ENCODE measurements around the gene RAE1. TPM values are rescaled to one million over a fixed set of nuclear protein-coding genes. Genes with fewer than 3 reads are reported as not detected.

The RAE1 gene
- total RNA-seq, 4 donors from 2014 or later: 24.4 to 42.7 (median 28.3) TPM

DNA sequence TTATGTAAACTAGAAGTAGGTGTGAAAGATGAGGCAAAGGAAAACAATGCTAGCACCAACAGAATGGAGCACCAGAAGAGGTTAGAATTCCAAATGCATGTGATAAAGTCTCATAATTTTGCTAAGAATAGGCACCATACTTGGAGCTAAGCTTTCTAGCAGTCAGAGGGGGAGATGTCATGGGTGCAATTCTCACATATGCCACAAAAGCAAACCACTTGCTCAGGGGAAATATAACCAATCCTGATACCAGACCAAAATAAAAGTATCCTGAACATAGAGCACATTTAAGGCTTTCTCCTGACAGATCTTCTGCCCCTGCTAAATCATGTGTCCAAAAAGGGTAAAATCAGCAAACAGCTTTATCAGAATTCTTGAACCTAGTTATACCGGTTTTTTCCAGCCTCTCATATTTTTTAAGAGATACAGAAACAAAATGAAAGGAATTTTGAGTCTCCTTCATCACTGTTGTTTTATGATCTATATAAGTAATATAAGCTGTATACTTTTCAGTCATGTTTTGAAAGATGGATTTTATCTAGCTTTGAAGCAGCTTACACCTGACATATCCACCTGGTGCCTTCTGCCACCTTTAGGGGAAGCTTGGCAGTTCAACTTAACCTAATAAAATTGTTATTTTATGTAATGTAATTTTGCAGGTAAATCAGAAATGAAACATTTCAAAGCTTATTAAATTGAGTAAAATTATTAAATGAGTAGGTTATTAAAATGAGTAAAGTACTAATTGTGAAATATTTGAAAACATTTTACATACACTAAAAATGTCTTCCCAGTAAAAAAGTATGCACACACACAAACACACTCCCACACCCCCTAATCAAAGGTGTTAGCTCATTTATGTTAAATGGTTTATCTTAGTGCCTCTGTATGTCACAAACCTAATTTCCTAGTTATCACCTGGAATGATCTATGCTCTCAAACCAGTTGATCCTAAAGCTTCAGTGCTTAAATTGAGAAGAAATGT lies 18.7 kb upstream of the RAE1 start:
- WGBS, 2 donors: 38 to 48% methylated on average over 1 of the region's 1 CpG
- no peak overlapping the region for H3K4me3 ChIP-seq

GRCh38 chr20:57335392-57335791 lies 15.7 kb upstream of the RAE1 start:
- DNase-seq: no peak
- H3K27ac ChIP-seq: no peak overlapping the region
- 53 to 60% methylated on average over 2 of the region's 2 CpGs for WGBS, 2 donors
- no peaks in the 10 kb centered on the region for H3K36me3 ChIP-seq
- H3K27me3 ChIP-seq: peaks cover 0 to 55% (median 1%) of the 10 kb centered on the region in 4 donors
- intact Hi-C loops (cut with DNase I): loop anchor here (5.0 kb wide), 1 partner anchor 243 kb away; no protein-coding TSS in a partner anchor
- TF ChIP-seq, protein P1, sequence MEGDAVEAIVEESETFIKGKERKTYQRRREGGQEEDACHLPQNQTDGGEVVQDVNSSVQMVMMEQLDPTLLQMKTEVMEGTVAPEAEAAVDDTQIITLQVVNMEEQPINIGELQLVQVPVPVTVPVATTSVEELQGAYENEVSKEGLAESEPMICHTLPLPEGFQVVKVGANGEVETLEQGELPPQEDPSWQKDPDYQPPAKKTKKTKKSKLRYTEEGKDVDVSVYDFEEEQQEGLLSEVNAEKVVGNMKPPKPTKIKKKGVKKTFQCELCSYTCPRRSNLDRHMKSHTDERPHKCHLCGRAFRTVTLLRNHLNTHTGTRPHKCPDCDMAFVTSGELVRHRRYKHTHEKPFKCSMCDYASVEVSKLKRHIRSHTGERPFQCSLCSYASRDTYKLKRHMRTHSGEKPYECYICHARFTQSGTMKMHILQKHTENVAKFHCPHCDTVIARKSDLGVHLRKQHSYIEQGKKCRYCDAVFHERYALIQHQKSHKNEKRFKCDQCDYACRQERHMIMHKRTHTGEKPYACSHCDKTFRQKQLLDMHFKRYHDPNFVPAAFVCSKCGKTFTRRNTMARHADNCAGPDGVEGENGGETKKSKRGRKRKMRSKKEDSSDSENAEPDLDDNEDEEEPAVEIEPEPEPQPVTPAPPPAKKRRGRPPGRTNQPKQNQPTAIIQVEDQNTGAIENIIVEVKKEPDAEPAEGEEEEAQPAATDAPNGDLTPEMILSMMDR (IDR thresholded peaks at IDR 0.05): peak in 2 of 6 experiments; percentile 24 to 41
- no peak for TF ChIP-seq POLR2A (IDR thresholded peaks at IDR 0.05)
- H3K9me3 ChIP-seq: no peaks in the 10 kb centered on the region
- H3K4me3 ChIP-seq: no peak overlapping the region
- no peaks in the 10 kb centered on the region for H3K4me1 ChIP-seq

More for the DNA sequence above, 18.7 kb upstream of the RAE1 start:
- no peaks in the 10 kb centered on the region for H3K9me3 ChIP-seq
- intact Hi-C loops (cut with DNase I): no loop called here
- no peaks in the 10 kb centered on the region for H3K36me3 ChIP-seq
- H3K27ac ChIP-seq: no peak overlapping the region
- H3K27me3 ChIP-seq: peaks cover 0 to 50% (median 1%) of the 10 kb centered on the region in 4 donors
- TF ChIP-seq, protein P1 (IDR thresholded peaks at IDR 0.05): peak in 5 of 6 experiments; percentile 28 to 68 (median 45)
- TF ChIP-seq POLR2A (IDR thresholded peaks at IDR 0.05): no peak
- H3K4me1 ChIP-seq: peaks cover 0 to 11% (median 0%) of the 10 kb centered on the region in 3 donors
- no peak for DNase-seq

GRCh38 chr20:57341663-57342062 lies 9.4 kb upstream of the RAE1 start:
- TF ChIP-seq, protein P1 (IDR thresholded peaks at IDR 0.05): no peak
- no peak for TF ChIP-seq POLR2A (IDR thresholded peaks at IDR 0.05)
- no peak overlapping the region for H3K4me3 ChIP-seq
- no peak overlapping the region for H3K27ac ChIP-seq
- intact Hi-C loops (cut with DNase I): no loop called here
- 86% methylated on average over 2 of the region's 2 CpGs for WGBS, 2 donors
- H3K27me3 ChIP-seq: peaks cover 0 to 19% (median 0%) of the 10 kb centered on the region in 4 donors
- no peaks in the 10 kb centered on the region for H3K9me3 ChIP-seq
- H3K36me3 ChIP-seq: no peaks in the 10 kb centered on the region
- no peaks in the 10 kb centered on the region for H3K4me1 ChIP-seq
- no peak for DNase-seq

DNA sequence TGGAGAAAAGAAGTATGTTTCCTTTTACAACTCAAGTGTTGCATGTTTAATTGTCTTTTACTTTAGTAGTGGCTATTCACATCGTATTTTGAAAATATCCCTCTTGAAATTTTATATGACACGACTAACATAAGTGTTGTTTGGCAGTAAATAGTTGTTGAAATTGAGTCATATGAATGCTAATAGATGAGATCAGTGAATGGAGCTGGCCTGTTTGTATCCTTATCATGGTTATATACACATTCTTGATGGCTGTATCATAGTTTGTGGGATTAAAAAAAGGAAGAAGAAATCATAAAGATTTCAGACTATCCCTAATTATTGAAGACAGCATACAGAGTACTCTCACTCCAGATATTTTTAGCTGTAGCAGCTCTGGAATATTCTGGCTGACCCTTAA lies 8.2 kb upstream of the RAE1 start:
- DNase-seq: no peak
- intact Hi-C loops (cut with DNase I): no loop called here
- Histone ChIP-seq H3K9me3 (no peaks in the 10 kb centered on the region), H3K27me3 (peaks cover 0 to 18% (median 0%) of the 10 kb centered on the region in 4 donors), H3K27ac (no peak overlapping the region), H3K4me1 (no peaks in the 10 kb centered on the region), H3K36me3 (no peaks in the 10 kb centered on the region), H3K4me3 (no peak overlapping the region)
- TF ChIP-seq, protein P1 (IDR thresholded peaks at IDR 0.05): no peak
- TF ChIP-seq POLR2A (IDR thresholded peaks at IDR 0.05): no peak
- 36 to 41% methylated on average over 2 of the region's 2 CpGs for WGBS, 2 donors

DNA sequence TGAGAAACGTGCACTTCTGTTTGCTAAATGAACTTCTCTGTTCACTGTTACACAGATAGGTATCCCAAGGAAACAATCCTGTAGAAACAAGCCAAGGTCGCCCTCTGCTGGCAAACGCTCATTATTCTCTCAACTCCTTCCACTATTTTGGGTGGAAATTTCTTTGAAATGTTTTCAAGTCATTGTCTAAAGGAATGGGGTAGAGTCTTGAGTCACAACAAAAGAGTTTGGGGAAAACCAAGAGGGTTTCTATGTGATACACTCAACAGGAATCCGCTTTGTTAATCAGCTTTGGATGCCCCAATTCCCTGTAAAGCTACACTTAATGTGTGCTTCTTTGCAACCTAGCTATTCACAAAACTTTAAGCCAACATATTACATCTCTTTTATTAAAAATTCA lies 4.6 kb upstream of the RAE1 start:
- intact Hi-C loops (cut with DNase I): loop anchor here (5.0 kb wide), 1 partner anchor 259 kb away; no protein-coding TSS in a partner anchor

More for the DNA sequence above, 4.6 kb upstream of the RAE1 start:
- WGBS, 2 donors: 1% methylated on average over 4 of the region's 4 CpGs
- Histone ChIP-seq H3K9me3 (no peaks in the 10 kb centered on the region), H3K4me1 (peaks cover 0 to under 1% (median under 1%) of the 10 kb centered on the region in 3 donors), H3K27ac (no peak overlapping the region), H3K27me3 (peaks cover 0 to 14% (median 0%) of the 10 kb centered on the region in 4 donors), H3K4me3 (no peak overlapping the region), H3K36me3 (no peaks in the 10 kb centered on the region)
- DNase-seq: no peak
- no peak for TF ChIP-seq POLR2A (IDR thresholded peaks at IDR 0.05)
- TF ChIP-seq, protein P1 (IDR thresholded peaks at IDR 0.05): peak; percentile 50 to 80 (median 75)

Data from esophagus squamous epithelium (tissue), 5 donors.